NCI-H2171 treated with DMSO at 0.1 percent for 48 hours (cell line): ENCODE data around the gene GBP3.
"Not testable (repeated sequence)": the region's sequence is repeated elsewhere in the genome, so short reads cannot be mapped to it uniquely, and the experiment has no call there.

Experiments
- DNase-seq: peaks from one replicate; lab custom pipeline; 2025; lab: John Stamatoyannopoulos, UW

The GBP3 gene

DNA sequence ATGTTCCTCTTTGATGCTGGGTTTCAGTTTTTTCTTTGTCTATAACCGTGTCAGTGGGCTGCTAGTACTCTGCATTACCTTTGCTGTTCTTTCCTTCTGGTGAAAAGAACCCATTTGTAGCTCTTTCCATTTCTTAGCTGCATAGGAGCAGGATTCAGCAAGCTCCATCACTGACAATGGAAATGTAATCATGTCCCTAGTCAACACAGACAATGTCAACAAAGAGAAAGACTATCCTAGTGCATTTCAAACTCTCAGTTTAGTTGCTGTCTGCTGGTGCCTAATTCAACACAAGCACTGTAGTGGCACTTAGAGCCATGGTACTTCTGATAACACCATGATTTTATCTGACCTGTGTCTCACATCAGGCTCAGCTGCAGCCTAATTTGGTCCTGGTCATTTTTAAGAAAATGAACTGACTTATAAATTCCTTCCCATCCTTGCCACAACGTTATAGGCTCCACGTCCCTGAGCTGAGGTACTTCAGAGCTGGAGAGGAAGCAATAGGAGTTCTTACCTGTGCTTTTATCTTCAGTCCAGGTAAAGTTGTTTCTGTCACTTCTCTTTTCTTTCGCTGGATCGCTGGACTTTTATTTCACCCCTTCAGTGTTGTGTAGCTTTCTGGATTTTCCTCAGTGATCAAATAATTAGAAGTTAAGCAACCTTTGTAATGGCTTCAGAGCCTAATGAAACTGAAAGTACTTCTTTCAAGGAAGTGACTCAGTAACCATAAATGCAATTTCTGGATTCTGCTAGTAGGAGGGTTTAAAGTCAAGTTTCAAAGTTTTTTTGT is at the start of gene GBP3:
Gene GBP3 (minus strand): TSS at position 700 of the 793 bp plus-strand sequence. CDS start 2,145 bp downstream, outside the sequence.
- no peak for DNase-seq

- no peak for DNase-seq
Measured at GRCh38 chr1:89070509-89070908, 47.8 kb upstream of the GBP3 start.

GRCh38 chr1:89069951-89070350 is 47.3 kb upstream of the GBP3 start:
- DNase-seq, result no peak

DNA sequence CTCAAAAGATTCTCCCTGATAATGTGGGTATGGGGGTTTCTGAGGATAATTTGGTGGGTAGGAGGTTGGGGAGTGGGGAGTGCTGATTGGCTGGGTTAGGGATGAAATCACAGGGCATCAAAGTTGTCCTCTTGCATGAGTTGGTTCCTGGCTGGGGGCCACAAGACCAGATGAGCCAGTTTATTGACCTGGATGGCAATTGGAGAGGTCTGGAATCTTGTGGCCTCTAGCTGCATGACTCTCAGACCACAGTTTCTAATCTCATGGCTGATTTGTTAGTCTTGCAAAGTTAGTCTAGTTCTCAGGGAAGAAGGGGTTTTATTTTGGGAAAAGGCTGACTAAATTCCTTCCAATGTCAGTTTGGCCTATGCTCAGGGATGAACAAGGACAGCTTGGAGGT is 45.6 kb upstream of the GBP3 start:
- DNase-seq, result no peak

DNA sequence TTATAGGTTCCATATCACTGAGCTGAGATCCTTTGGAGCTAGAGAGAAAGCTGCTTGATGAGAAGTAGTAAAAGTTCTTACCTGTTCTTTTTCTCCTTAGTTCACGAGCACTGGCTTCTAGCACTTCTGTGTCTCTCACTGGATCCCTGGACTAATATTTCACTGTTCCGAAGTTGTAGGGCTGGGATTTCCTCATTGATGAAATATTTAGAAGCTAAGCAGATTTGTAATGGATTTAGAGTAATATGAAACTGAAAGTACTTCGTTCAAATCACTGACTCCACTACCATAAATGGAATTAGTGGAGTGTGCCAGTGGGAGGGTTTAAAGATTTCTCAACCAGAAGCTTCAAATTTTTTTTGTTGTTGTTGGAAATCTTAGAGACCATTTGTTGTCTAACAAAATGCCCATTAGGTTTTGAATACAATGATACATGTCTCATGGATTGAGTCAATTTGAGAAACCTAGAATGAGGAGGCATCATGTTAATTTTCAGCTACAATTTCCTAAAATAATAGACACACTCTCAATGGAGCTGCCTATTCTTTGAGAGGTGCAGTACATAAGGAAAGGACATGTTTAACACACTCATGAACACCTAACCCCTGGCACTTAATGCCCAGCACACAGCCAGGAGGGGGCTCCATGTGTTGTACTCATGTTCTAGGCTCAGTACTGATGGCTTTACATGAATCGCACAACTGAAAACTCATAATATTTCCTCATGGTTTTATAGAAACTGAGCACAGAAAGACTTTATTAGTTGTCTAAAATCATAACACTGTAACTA is 42.6 kb upstream of the GBP3 start, which contains the start of gene GBP1:
Gene GBP1 (minus strand): TSS at position 130 of the 790 bp plus-strand sequence. CDS start 1,974 bp downstream, outside the sequence.
- no peak for DNase-seq

DNA sequence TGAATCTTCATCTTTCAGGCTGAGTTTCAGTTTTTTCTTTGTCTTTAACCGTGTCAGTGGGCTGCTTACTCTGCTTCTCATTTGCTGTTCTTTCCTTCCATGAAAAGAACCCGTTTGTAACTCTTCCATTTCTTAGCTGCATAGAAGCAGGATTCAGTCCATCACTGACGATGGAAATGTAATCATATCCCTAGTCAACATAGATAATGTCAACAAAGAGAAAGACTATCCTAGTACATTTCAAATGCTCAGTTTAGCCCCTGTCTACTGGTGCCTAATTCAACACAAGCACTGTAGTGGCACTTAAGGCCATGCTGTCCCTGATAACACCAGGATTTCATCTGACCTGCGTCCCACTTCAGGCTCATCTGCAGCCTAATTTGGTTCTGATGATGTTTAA is 42.0 kb upstream of the GBP3 start:
- no peak for DNase-seq

- DNase-seq, result no peak
Measured at GRCh38 chr1:89063094-89063493, 40.4 kb upstream of the GBP3 start.

DNA sequence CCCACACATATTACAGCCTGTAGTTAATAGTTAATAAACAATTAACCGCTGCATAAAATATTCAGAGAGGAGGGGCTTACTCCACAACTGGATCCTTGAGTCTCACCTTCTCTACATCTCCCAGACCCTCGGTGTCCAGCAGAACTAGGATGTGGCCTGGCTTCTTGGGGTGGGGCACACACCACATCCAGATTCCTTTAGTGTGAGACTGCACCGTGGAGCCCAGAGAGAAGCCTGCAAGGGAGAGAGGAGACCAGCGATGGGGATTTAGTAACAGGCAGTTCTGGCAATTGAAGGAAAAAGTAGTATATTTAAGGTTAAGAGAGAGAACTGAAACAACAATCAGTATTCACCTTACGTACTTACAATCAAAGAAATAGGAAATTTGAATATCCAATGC is 37.4 kb upstream of the GBP3 start:
- DNase-seq, result no peak

- no peak for DNase-seq
Measured at GRCh38 chr1:89051955-89052312, 29.3 kb upstream of the GBP3 start.

DNA sequence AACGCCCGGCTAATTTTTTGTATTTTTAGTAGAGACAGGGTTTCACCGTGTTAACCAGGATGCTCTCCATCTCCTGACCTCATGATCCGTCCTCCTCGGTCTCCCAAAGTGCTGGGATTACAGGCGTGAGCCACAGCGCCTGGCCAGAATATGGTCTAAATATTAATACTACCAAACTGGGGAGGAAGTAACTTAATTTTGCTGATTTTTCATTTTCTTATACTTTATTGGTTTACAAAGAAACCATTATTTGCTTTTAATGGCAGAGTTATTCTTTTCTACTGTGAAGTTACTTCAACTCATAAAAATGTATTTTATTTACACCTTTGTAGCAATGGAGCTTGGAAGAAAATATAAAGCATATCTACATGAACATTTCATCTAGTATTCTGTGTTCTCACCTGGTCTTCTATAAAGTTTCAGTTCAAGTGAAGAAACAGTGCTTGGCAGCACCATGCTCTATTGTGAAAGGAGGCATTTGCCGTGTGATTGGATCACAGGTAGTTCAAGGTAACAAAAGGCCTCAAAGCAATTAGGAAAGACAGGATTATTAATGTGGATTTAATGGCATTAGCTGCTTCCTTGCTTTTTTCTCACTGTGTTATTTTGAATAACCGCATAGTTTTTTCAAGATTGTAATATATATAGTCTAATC is 28.8 kb upstream of the GBP3 start:
- no peak for DNase-seq

- DNase-seq, result no peak
Measured at GRCh38 chr1:89050649-89051033, 28.0 kb upstream of the GBP3 start.

DNA sequence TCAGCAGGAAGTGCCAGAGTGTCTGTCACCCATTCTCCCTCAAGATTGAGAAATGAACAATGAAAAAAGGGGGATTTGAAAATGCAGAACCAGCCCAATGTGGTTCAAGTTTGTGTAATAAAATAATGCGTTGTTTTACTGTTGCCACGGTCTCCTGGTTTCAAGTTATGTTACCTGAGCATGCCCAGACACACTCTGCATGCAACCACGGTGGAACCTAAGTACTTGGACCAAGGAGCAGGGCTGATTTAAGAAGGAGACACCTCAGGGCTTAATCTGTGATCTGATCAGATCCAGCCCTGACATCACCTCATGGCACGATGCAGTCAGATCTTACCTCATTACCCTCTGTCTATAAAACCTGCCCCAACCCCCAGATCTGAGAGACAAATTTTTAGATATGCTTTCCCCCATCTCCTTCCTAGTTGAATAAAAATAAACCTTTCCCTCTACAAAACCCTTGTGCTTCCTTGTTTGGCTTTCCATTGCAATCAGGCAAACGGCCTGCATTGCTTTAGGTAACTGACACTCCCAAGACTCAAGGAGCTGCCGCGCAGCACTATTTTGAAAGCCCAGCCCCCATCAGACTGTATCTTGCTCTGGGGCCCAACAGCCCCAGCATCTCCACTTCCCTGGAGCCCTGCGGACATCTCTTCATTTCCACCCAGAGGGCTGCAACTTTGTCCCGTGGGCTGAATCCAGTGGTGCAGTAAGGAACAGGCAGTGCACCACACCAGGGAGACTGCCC is 27.4 kb upstream of the GBP3 start:
- DNase-seq, result not testable (repeated sequence)

- not testable (repeated sequence) for DNase-seq
Measured at GRCh38 chr1:89049187-89049586, 26.5 kb upstream of the GBP3 start.

DNA sequence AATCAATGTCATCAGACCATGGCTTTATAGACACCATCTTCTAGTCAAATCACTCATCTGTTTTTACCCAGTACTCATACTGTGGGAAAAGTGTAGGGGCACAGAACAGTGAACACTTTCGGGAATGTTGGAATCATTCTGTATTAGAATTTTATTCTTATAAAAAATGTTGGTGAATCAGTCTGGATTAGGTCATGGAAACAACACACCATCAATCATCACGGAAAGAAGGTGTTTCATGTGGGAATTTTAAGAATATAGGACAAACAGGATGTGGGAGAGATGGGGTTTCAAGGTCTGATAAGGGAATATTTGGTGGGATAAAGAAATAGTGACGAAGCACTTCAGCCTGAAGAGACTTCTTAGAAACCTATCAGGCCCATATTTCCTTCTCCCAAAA is 25.1 kb upstream of the GBP3 start:
- no peak for DNase-seq

- not testable (repeated sequence) for DNase-seq
Measured at GRCh38 chr1:89046318-89047183, 23.9 kb upstream of the GBP3 start.

DNA sequence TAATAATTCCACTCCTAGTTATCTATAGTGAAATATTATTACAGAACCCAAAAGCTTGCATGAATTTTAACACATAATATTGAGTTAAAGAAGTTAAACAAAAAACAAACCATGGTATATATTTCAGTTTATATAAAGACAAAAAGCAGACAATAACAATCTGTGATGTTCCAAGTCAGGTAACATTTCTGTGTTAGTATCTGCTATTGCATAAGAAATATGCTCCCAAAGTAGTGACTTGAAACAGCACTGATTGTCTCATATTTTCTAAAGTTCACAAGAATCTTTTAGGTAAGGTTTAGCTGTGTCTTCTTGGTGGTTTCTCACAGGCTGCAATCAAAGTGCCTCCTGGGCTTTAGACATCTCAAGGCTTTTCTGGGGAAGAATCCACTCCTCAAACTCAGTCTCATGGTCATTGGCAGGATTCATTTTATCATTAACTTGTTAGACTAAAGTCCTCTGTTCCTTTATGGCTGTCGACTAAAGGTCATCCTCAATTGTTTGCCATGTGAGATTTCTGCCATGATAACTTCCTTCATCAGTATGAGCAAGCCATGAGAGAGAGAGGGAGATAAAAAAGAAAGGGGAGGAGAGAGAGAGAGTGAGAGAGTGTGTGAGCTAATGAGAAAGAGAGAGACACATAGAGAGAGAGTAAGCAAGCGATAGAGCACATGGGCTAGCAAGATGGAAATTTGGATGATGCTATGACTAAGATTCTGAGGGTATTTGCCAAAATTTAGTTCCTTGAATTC is 22.5 kb upstream of the GBP3 start:
- no peak for DNase-seq

DNA sequence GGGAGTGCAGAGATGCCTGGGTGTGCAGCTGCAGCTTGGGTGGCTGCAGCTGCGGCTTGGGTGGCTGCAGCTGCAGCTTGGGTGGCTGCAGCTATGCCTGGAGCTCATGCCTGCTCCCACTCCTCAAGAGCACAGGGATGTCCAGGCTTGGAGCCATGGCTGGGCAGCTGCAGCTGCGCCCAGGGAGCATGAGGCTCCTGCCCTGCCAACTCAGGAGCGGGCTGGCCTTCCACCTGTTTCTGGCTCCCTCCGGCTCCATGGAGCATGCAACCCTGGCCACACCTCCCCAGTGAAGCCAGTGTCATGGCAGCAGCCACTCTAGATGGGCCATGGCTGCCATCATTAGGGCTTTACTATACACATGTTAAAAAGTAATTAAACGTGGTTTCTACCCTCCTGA is 21.3 kb upstream of the GBP3 start:
- DNase-seq, result no peak

DNA sequence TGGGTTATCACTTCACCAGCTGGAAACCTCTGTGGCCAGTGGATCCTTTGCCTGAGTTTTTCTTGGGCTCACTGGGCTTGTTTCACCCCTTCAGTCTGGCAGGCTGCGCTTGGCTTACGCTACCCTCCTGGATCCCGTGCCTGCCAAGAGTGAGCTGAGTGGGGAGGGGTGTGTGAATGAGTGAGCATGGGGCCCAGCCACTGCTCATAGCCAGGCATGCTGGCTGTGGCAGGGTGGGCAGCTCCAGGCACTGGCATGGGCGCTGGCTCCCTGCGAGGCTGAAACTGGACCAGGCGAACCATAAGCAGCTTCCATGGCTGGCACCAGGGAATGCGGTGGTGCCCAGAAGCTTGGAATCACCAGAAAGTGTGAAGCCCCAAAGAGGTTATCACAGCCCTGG is 19.8 kb upstream of the GBP3 start:
- DNase-seq, result no peak

- no peak for DNase-seq
Measured at GRCh38 chr1:89041721-89042120, 19.1 kb upstream of the GBP3 start.

- DNase-seq, result no peak
Measured at GRCh38 chr1:89041119-89041641, 18.5 kb upstream of the GBP3 start.
